Neutrophil (primary cell): ENCODE data around the gene ALKBH3.

Source experiments
- H3K27ac ChIP-seq: fragments of 200-600 bp; sonication (generic); 2 replicates; pipeline ENCODE4 v1.5.1; 2016; ENCODE audit warnings: mild to moderate bottlenecking, moderate library complexity
- H3K27me3 ChIP-seq: fragments of 200-600 bp; sonication (generic); 2 replicates; pipeline ENCODE4 v1.6.0; 2016; ENCODE audit warnings: mild to moderate bottlenecking
- H3K36me3 ChIP-seq: fragments of 200-600 bp; sonication (generic); 2 replicates; pipeline ENCODE4 v1.5.1; 2017
- H3K4me1 ChIP-seq, 2 experiments: fragments of 200-600 bp in 1 of 2; sonication (generic) in 1 of 2; 1 replicate in 1 of 2; 2 replicates in 1 of 2; pipeline versions ENCODE4 v1.5.1 to v1.6.1; 2013 to 2016; ENCODE audit warnings: low read depth in 1 of 2, low read length in 1 of 2, mild to moderate bottlenecking in 1 of 2, moderate library complexity in 1 of 2; ENCODE audit not compliant: control insufficient read depth in 1 of 2, insufficient read depth in 1 of 2
- H3K4me3 ChIP-seq, 2 experiments: fragments of 200-600 bp in 1 of 2; sonication (generic) in 1 of 2; 1 replicate in 1 of 2; 2 replicates in 1 of 2; pipeline ENCODE4 v1.5.1; 2013 to 2016; ENCODE audit warnings: low read depth in 1 of 2, low read length in 1 of 2, mild to moderate bottlenecking in 1 of 2, moderate library complexity in 1 of 2
- H3K9me3 ChIP-seq: fragments of 200-600 bp; sonication (generic); 2 replicates; pipeline ENCODE4 v1.5.1; 2016
- TF ChIP-seq, protein P1 (sequence below): fragments of 200-600 bp; sonication (generic); IDR thresholded peaks from 2 replicates; pipeline ENCODE4 v1.5.1; 2016; ENCODE audit warnings: antibody characterized with exemption

ALKBH3 gene

DNA sequence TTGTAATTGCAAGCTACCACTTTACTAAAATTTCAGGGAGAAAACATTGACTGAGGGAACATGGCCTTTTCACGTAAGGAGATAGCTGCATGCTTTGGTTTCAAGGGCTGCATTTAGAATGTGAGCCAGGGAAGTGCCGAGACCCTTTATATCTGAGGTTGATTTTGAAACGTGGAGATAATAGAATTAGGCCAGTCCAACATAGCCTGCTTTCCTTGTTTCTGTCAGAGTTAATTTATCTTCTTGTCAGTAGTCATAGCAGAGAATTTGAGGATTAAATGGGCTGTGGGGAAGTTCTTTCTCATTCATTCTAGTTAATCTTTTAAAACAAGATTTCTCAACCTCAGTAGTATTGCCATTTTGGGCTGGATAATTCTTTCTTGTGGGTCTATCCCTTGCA is 12.2 kb downstream of the ALKBH3 start:
- Histone ChIP-seq H3K4me3 (no peak overlapping the region), H3K36me3 (peaks cover 35% of the 10 kb centered on the region), H3K4me1 (no peaks in the 10 kb centered on the region), H3K27me3 (no peaks in the 10 kb centered on the region), H3K9me3 (no peaks in the 10 kb centered on the region), H3K27ac (no peak overlapping the region)
- TF ChIP-seq, protein P1, sequence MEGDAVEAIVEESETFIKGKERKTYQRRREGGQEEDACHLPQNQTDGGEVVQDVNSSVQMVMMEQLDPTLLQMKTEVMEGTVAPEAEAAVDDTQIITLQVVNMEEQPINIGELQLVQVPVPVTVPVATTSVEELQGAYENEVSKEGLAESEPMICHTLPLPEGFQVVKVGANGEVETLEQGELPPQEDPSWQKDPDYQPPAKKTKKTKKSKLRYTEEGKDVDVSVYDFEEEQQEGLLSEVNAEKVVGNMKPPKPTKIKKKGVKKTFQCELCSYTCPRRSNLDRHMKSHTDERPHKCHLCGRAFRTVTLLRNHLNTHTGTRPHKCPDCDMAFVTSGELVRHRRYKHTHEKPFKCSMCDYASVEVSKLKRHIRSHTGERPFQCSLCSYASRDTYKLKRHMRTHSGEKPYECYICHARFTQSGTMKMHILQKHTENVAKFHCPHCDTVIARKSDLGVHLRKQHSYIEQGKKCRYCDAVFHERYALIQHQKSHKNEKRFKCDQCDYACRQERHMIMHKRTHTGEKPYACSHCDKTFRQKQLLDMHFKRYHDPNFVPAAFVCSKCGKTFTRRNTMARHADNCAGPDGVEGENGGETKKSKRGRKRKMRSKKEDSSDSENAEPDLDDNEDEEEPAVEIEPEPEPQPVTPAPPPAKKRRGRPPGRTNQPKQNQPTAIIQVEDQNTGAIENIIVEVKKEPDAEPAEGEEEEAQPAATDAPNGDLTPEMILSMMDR, result no peak

DNA sequence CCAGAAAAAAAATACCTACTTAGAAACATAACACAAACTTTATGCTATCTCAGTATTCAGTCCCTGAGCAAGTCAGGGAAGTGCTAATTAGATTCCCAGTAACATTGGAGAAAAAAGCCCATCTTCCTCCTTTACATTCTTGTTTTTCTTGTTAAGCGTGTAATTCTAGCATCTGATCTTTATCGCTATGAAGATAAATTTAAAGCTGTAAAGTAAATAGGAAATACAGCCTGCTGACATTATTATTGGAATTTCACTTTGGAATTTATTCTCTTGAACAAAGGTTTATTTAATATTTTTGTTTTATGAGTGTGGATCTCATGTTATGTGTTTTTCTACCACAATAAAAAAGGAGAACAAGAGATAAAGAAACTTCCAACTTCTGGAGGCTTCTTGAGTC is 13.9 kb downstream of the ALKBH3 start:
- TF ChIP-seq, protein P1, result no peak
- no peak overlapping the region for H3K4me3 ChIP-seq
- H3K4me1 ChIP-seq, result no peaks in the 10 kb centered on the region
- no peaks in the 10 kb centered on the region for H3K9me3 ChIP-seq
- H3K36me3 ChIP-seq, result peaks cover 50% of the 10 kb centered on the region
- no peak overlapping the region for H3K27ac ChIP-seq
- no peaks in the 10 kb centered on the region for H3K27me3 ChIP-seq

DNA sequence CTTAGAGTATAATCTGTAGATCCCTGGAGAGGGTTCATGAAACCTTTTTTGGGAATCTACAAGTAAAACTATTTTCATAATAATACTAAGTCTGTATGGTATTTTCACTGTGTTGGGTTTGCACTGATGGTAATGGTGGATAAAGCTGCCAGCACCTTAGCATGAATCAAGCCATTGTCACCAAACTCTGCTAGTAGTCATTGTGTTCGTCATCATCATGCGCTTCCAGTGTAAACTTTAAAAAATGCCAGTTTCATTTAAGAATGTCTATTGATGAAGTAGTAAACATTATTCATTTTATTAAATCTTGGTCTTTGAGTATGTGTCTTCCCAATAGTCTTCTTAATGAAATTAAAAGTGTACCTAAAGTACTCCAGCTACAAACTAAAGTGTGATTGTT is 15.0 kb downstream of the ALKBH3 start:
- H3K4me1 ChIP-seq, result no peaks in the 10 kb centered on the region
- H3K4me3 ChIP-seq, result no peak overlapping the region
- no peaks in the 10 kb centered on the region for H3K27me3 ChIP-seq
- TF ChIP-seq, protein P1, result no peak
- peaks cover 47% of the 10 kb centered on the region for H3K36me3 ChIP-seq
- no peak overlapping the region for H3K27ac ChIP-seq
- no peaks in the 10 kb centered on the region for H3K9me3 ChIP-seq

DNA sequence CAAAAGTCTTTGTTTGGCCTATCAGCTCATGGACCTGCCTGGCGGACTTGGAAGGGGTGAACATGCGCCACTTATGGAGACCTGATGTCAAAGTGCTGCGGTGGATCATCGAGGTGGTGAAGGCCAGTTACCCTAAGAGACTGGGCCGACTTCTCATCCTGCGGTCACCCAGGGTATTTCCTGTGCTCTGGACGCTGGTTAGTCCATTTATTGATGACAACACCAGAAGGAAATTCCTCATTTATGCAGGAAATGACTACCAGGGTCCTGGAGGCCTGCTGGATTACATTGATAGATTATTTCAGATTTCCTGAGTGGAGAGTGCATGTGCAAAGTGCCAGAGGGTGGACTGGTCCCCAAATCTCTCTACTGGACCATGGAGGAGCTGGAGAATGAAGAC is 17.9 kb downstream of the ALKBH3 start:
- TF ChIP-seq, protein P1, result no peak
- Histone ChIP-seq H3K4me3 (no peak overlapping the region), H3K36me3 (peaks cover 26% of the 10 kb centered on the region), H3K4me1 (no peaks in the 10 kb centered on the region), H3K27ac (no peak overlapping the region), H3K9me3 (no peaks in the 10 kb centered on the region), H3K27me3 (no peaks in the 10 kb centered on the region)

DNA sequence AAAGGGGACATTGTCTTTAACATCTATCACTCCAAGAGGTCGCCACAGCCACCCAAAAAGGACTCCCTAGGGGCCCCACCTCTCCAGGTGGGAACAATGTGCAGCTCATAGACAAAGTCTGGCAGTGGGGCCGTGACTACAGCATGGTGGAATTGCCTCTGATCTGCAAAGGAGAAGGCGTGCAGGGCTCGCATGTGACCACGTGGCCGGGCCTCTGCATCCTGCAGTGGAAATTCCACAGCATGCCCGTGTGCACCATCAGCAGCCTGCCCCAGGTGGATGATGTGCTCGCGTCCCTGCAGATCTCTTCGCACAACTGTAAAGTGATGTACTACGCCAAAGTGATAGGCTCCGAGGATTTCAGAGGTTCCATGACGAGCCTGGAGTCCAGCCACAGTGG is 18.5 kb downstream of the ALKBH3 start:
- Histone ChIP-seq H3K27ac (no peak overlapping the region), H3K27me3 (no peaks in the 10 kb centered on the region), H3K36me3 (peaks cover 25% of the 10 kb centered on the region), H3K4me3 (no peak overlapping the region), H3K9me3 (no peaks in the 10 kb centered on the region), H3K4me1 (no peaks in the 10 kb centered on the region)
- TF ChIP-seq, protein P1, result no peak

DNA sequence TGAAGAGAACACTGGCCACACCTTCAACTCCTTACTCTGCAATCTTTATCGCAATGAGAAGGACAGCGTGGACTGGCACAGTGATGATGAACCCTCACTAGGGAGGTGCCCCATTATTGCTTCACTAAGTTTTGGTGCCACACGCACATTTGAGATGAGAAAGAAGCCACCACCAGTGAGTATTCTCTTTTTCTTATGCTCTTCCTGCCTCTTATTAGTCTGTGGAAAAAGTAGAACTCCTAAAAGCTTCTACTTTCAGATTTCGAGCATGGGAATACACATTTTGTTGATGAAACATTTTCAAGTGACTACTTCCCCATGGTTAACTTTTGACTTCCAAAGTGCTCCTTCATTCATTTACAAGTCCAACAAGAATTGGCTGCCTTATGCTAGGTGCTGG is 20.9 kb downstream of the ALKBH3 start:
- TF ChIP-seq, protein P1, result no peak
- H3K36me3 ChIP-seq, result peaks cover 25% of the 10 kb centered on the region
- no peak overlapping the region for H3K27ac ChIP-seq
- H3K4me3 ChIP-seq, result no peak overlapping the region
- no peaks in the 10 kb centered on the region for H3K27me3 ChIP-seq
- no peaks in the 10 kb centered on the region for H3K9me3 ChIP-seq
- H3K4me1 ChIP-seq, result no peaks in the 10 kb centered on the region
